ENCODE data around the gene NMT2. TPM values are rescaled to one million over a fixed set of nuclear protein-coding genes. Genes with fewer than 3 reads are reported as not detected.

The NMT2 gene
- total RNA-seq, 4 donors from 2014 or later, result 57.5 to 102 (median 76.6) TPM

- TF ChIP-seq, protein P1, sequence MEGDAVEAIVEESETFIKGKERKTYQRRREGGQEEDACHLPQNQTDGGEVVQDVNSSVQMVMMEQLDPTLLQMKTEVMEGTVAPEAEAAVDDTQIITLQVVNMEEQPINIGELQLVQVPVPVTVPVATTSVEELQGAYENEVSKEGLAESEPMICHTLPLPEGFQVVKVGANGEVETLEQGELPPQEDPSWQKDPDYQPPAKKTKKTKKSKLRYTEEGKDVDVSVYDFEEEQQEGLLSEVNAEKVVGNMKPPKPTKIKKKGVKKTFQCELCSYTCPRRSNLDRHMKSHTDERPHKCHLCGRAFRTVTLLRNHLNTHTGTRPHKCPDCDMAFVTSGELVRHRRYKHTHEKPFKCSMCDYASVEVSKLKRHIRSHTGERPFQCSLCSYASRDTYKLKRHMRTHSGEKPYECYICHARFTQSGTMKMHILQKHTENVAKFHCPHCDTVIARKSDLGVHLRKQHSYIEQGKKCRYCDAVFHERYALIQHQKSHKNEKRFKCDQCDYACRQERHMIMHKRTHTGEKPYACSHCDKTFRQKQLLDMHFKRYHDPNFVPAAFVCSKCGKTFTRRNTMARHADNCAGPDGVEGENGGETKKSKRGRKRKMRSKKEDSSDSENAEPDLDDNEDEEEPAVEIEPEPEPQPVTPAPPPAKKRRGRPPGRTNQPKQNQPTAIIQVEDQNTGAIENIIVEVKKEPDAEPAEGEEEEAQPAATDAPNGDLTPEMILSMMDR (IDR thresholded peaks at IDR 0.05; ENCODE audit: low read depth), result no peak
Observed at GRCh38 chr10:15122477-15123030, 45.9 kb downstream of the NMT2 start.

DNA sequence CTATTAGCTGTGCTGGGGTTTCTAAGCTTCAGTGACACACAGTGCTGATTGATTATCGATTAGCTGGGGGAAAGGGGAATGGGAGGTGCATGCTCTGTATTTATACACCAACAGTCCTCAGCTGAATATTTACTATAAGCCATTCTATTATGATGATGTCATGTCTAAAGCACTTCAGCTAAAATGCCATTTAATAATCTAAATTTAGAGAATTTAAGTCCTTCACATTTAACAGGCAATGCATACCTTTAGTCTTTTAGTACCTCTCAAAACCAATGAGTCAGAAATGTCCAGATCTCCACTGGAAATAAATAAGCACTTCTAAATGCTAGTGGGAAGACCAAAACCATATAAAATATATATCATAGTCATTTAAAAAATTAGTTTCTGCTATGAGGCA, 46.8 kb downstream of the NMT2 start:
- TF ChIP-seq, protein P1 (IDR thresholded peaks at IDR 0.05; ENCODE audit: low read depth), result no peak

GRCh38 chr10:15120523-15120922, 48.0 kb downstream of the NMT2 start:
- TF ChIP-seq, protein P1 (IDR thresholded peaks at IDR 0.05; ENCODE audit: low read depth), result no peak

- TF ChIP-seq, protein P1 (IDR thresholded peaks at IDR 0.05; ENCODE audit: low read depth), result no peak
Observed at GRCh38 chr10:15118615-15119014, 49.9 kb downstream of the NMT2 start.

DNA sequence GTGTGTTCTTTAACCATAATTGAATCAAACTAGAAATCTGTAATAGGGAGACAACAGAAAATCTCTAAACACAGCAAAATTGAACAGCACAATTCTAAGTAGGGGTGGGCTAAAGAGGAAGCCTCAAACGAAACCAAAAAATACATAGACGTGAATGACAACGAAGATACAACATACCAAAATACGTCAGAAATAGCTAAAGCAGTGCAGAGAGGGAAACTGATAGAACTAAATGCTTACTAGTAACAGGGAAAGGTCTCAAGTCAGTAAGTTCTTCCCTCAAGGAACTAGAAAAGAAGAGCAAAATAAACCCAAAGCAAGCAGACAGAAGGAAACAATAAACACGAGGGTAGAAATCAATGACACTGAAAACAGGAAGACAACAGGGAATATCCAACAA, 52.3 kb downstream of the NMT2 start:
- TF ChIP-seq, protein P1 (IDR thresholded peaks at IDR 0.05; ENCODE audit: low read depth), result no peak

GRCh38 chr10:15113766-15114165, 54.7 kb downstream of the NMT2 start:
- TF ChIP-seq, protein P1 (IDR thresholded peaks at IDR 0.05; ENCODE audit: low read depth), result no peak

DNA sequence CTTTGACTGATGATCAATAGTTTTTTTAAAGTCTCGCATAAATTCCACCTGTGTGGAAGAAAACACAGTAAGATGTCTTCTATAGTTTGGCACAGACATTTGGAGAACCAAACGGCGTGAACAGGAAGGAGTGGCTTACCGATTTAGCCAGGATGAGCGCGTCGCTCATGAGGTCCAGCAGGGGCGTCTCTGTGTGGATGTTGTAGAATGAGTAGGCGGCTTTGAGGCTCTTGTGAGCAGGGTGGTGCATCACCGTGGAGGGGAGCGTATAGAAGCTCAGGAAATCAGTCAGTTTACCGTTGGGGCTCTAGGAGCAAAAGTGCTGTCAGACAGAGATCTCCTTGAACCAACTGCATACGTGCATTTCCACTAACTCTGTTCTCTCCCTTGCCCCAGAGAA, 55.8 kb downstream of the NMT2 start:
- TF ChIP-seq, protein P1 (IDR thresholded peaks at IDR 0.05; ENCODE audit: low read depth), result no peak

Data from subcutaneous adipose tissue (tissue), 4 donors.